K562 (cell line): ENCODE results near the gene HIPK1. TPM values are rescaled to one million over a fixed set of nuclear protein-coding genes. Genes with fewer than 3 reads are reported as not detected.

ENCODE experiments used
- E2F1 ChIP-seq: sonication (generic); formaldehyde crosslinking; IDR thresholded peaks from 2 replicates; pipeline ENCODE4 v1.8.1; 2023; ENCODE audit warnings: mild to moderate bottlenecking, missing genetic modification reagents, moderate library complexity
- HBP1 ChIP-seq: fragments of 450-650 bp; formaldehyde crosslinking; IDR thresholded peaks from 2 replicates; pipeline ENCODE4 v1.4.0; 2022; ENCODE audit warnings: missing genetic modification characterization
- HMGXB4 ChIP-seq: sonication (generic); formaldehyde crosslinking; IDR thresholded peaks from 2 replicates; pipeline ENCODE4 v1.8.1; 2023; ENCODE audit warnings: mild to moderate bottlenecking, missing genetic modification reagents
- MAX ChIP-seq: sonication (generic); formaldehyde crosslinking; IDR thresholded peaks from 2 replicates; pipeline ENCODE4 v1.9.0; 2022; ENCODE audit warnings: mild to moderate bottlenecking, missing genetic modification reagents
- MBD2 ChIP-seq: sonication (generic); IDR thresholded peaks from 2 replicates; pipeline ENCODE4 v1.6.1; 2016; ENCODE audit warnings: low read depth, borderline replicate concordance
- MED1 ChIP-seq: sonication (generic); formaldehyde crosslinking; IDR thresholded peaks from 2 replicates; pipeline ENCODE4 v1.8.1; 2023; ENCODE audit warnings: missing genetic modification reagents, borderline replicate concordance
- MYNN ChIP-seq, 2 experiments: sonication (generic); formaldehyde crosslinking in 1 of 2; IDR thresholded peaks; 2 replicates each; pipeline versions ENCODE4 v1.5.0 to v1.6.1; 2016 to 2020; ENCODE audit warnings: antibody characterized with exemption in 1 of 2, missing genetic modification reagents in 1 of 2
- NEUROD1 ChIP-seq: fragments of 150-350 bp; IDR thresholded peaks from 2 replicates; pipeline ENCODE4 v1.6.1; 2014; ENCODE audit warnings: borderline replicate concordance, low read length, low read depth; ENCODE audit not compliant: partially characterized antibody
- NFIC ChIP-seq: fragments of 450-650 bp; IDR thresholded peaks from 2 replicates; pipeline ENCODE4 v1.6.1; 2017; ENCODE audit warnings: mild to moderate bottlenecking, inconsistent platforms
- POLR2A ChIP-seq: fragments of 450-650 bp; conservative IDR thresholded peaks from 2 replicates; pipeline ENCODE4 v1.6.1; 2016
- RBFOX2 ChIP-seq: fragments of 200-400 bp; formaldehyde crosslinking; IDR thresholded peaks from 2 replicates; pipeline ENCODE4 v1.6.1; 2017; ENCODE audit warnings: low read depth, mild to moderate bottlenecking, low read length, moderate library complexity
- SAP30 ChIP-seq: fragments of 200-600 bp; sonication (generic); IDR thresholded peaks from 2 replicates; pipeline ENCODE4 v1.6.1; 2012; ENCODE audit warnings: borderline replicate concordance, low read depth, mild to moderate bottlenecking, moderate library complexity, low read length, control low read depth, inconsistent platforms; ENCODE audit not compliant: insufficient read depth, poor library complexity, severe bottlenecking
- SMAD3 ChIP-seq: fragments of 450-650 bp; formaldehyde crosslinking; conservative IDR thresholded peaks from 2 replicates; pipeline ENCODE4 v1.4.0; 2020; ENCODE audit warnings: mild to moderate bottlenecking
- SNIP1 ChIP-seq: fragments of 450-650 bp; IDR thresholded peaks from 2 replicates; pipeline ENCODE4 v1.7.1; 2017; ENCODE audit warnings: low read depth, mild to moderate bottlenecking
- TAF15 ChIP-seq: fragments of 200-400 bp; formaldehyde crosslinking; IDR thresholded peaks from 2 replicates; pipeline ENCODE4 v1.6.1; 2017; ENCODE audit warnings: mild to moderate bottlenecking, low read depth, low read length, moderate library complexity
- ZFX ChIP-seq: sonication (generic); formaldehyde crosslinking; IDR thresholded peaks from 2 replicates; pipeline ENCODE4 v1.8.0; 2022; ENCODE audit warnings: mild to moderate bottlenecking, missing genetic modification reagents, moderate library complexity
- ZKSCAN1 ChIP-seq: fragments of 150-350 bp; IDR thresholded peaks from 2 replicates; pipeline ENCODE4 v1.6.1; 2016; ENCODE audit warnings: low read depth, low read length
- ZNF354B ChIP-seq: fragments of 250-450 bp; sonication (Bioruptor Pico); IDR thresholded peaks from 2 replicates; pipeline ENCODE4 v1.4.0; 2020
- ZNF717 ChIP-seq: fragments of 250-450 bp; sonication (Bioruptor Pico); IDR thresholded peaks from 2 replicates; pipeline ENCODE4 v1.5.0; 2021
- polyA plus RNA-seq, 8 experiments: library from polyadenylated mRNA; depleted of rRNA in 4 of 8; stranded (reverse) in 5 of 8; unstranded in 3 of 8; fragments of >200 nt; fragmentation: Nextera tagmentation in 2 of 8; fragmentation: Illumina TruSeq in 1 of 8; extraction: Ambion mirVana in 2 of 8; extraction: Trizol in 1 of 8; gene quantifications; 2 replicates each; pipeline versions ENCODE4 v1.2.1 to v1.2.3, GENCODE V29; 2011 to 2014; ENCODE audit warnings: inconsistent platforms in 1 of 8, missing spikeins in 1 of 8
- total RNA-seq, 7 experiments: library from RNA; depleted of rRNA in 6 of 7; stranded (reverse); fragments of >200 nt in 6 of 7; fragmentation: Illumina TruSeq in 2 of 7; extraction: Trizol in 2 of 7; gene quantifications; 2 replicates each; pipeline versions ENCODE4 v1.2.1 to v1.2.3, GENCODE V29; 2011 to 2021; ENCODE audit warnings: low replicate concordance in 1 of 7
- TF ChIP-seq, protein P1 (sequence below): fragments of 450-650 bp; formaldehyde crosslinking; conservative IDR thresholded peaks from 2 replicates; pipeline ENCODE4 v1.4.0; 2022; ENCODE audit warnings: mild to moderate bottlenecking, missing genetic modification characterization
- TF ChIP-seq, protein P2 (sequence below), 2 experiments: fragments of 450-650 bp; IDR thresholded peaks; 2 replicates each; pipeline ENCODE4 v1.6.1; 2016

The HIPK1 gene
- total and polyA plus RNA-seq, 9 of the 15 experiments (the other 6 are each of a cell fraction or from before 2014, with no cell fraction given), result 10.0 to 57.9 (median 29.6) TPM

DNA sequence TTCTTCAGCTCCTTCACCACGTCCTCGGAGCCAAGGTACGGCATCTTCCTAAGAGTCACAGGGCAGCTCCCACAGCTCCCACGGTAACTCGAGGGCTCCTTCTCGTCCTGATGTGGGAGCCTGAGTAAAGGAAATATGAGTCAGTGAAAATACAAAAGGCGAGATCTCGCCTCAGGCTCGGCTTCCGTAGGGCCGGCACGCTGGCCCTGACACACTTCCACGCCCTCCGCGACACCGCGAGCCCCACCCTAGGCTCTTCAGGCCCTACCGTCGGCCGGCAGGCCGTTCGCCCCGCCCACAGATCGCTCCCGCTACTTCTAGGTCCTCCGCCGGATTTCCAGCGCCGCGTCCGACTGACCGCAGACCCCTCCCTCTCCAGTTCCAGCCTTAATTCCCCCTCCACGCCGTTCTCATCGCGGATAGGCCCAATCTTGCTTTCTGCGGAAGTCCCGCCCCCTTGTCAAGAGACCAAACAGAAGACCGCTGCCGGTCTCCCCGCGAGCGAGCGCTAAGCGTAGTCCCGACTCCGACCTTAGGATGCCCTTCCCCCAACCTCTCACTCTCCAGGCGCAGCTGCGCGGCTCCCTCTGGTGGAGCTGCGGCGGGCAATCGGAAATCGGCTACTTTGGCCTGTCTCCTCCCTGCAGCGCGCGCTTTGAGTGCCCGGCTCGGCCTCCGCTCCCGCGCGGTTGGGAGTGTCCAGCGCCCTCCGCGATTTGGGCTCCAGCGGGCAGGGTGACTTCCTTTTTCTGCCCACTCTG is 24.3 kb upstream of the HIPK1 start, which contains the start of the genes AP4B1 and DCLRE1B (continued):
- TF ChIP-seq HMGXB4 (CRISPR knock-in tag) (peak; percentile 45), ZNF717 (CRISPR knock-in tag) (no peak), ZKSCAN1 (peak; percentile 61), MED1 (CRISPR knock-in tag) (no peak), ZNF354B (CRISPR knock-in tag) (no peak), TAF15 (no peak), POLR2A (peak; percentile 85), RBFOX2 (peak; percentile 89), E2F1 (CRISPR knock-in tag) (peak; percentile 97), ZFX (CRISPR knock-in tag) (peak; percentile 80), NEUROD1 (peak; percentile 90), SAP30 (peak; percentile 69), SNIP1 (no peak), MBD2 (peak; percentile 39; the same call in 1 of the 2 replicates), MAX (peak; percentile 86), SMAD3 (no peak), HBP1 (CRISPR knock-in tag) (no peak), MYNN (IDR thresholded peaks at IDR 0.05) (peak; percentile 39; the same call in 1 of the 2 replicates), MYNN (CRISPR knock-in tag; IDR thresholded peaks at IDR 0.05) (no peak), NFIC (peak; percentile 54)
- TF ChIP-seq, protein P1, sequence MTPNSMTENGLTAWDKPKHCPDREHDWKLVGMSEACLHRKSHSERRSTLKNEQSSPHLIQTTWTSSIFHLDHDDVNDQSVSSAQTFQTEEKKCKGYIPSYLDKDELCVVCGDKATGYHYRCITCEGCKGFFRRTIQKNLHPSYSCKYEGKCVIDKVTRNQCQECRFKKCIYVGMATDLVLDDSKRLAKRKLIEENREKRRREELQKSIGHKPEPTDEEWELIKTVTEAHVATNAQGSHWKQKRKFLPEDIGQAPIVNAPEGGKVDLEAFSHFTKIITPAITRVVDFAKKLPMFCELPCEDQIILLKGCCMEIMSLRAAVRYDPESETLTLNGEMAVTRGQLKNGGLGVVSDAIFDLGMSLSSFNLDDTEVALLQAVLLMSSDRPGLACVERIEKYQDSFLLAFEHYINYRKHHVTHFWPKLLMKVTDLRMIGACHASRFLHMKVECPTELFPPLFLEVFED (CRISPR knock-in tag), result no peak
- TF ChIP-seq, protein P2, sequence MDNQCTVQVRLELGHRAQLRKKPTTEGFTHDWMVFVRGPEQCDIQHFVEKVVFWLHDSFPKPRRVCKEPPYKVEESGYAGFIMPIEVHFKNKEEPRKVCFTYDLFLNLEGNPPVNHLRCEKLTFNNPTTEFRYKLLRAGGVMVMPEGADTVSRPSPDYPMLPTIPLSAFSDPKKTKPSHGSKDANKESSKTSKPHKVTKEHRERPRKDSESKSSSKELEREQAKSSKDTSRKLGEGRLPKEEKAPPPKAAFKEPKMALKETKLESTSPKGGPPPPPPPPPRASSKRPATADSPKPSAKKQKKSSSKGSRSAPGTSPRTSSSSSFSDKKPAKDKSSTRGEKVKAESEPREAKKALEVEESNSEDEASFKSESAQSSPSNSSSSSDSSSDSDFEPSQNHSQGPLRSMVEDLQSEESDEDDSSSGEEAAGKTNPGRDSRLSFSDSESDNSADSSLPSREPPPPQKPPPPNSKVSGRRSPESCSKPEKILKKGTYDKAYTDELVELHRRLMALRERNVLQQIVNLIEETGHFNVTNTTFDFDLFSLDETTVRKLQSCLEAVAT (IDR thresholded peaks at IDR 0.05), result peak; percentile 71 to 100; a peak in 3 of 4 replicates
